Glutamatergic neuron (in vitro differentiated cells): ENCODE results near the gene SHISAL2A. TPM values are rescaled to one million over a fixed set of nuclear protein-coding genes. Genes with fewer than 3 reads are reported as not detected.

Experiments
- DNase-seq: peaks from one replicate; pipeline ENCODE4 v3.0.0; 2022
- H3K27ac Mint-ChIP-seq: one replicate; pipeline ENCODE4 v1.8.0; 2020; ENCODE audit warnings: mild to moderate bottlenecking, mixed read lengths, inconsistent platforms; ENCODE audit not compliant: unreplicated experiment
- H3K27me3 Mint-ChIP-seq: one replicate; pipeline ENCODE4 v1.8.0; 2020; ENCODE audit warnings: mild to moderate bottlenecking, moderate library complexity, mixed read lengths, inconsistent platforms; ENCODE audit not compliant: unreplicated experiment
- H3K36me3 Mint-ChIP-seq: one replicate; pipeline ENCODE4 v1.8.0; 2020; ENCODE audit warnings: mild to moderate bottlenecking, mixed read lengths, inconsistent platforms; ENCODE audit not compliant: unreplicated experiment
- H3K4me1 Mint-ChIP-seq: one replicate; pipeline ENCODE4 v1.8.0; 2020; ENCODE audit warnings: mild to moderate bottlenecking, low read depth, mixed read lengths, inconsistent platforms; ENCODE audit not compliant: unreplicated experiment
- H3K4me3 Mint-ChIP-seq: one replicate; pipeline ENCODE4 v1.8.0; 2020; ENCODE audit warnings: mild to moderate bottlenecking, mixed read lengths, inconsistent platforms; ENCODE audit not compliant: unreplicated experiment
- H3K9me3 Mint-ChIP-seq: one replicate; pipeline ENCODE4 v1.8.0; 2020; ENCODE audit warnings: mild to moderate bottlenecking, moderate library complexity, mixed read lengths, inconsistent platforms; ENCODE audit not compliant: unreplicated experiment
- total RNA-seq: library from RNA; stranded (reverse); fragmentation: NEBNext Ultra II Directional; extraction: Animal tissue kit (Norgen Biotek cat#: 25700); gene quantifications from one replicate; pipeline ENCODE4 v1.2.1, GENCODE V29; 2021; ENCODE audit not compliant: unreplicated experiment
- TF ChIP-seq, protein P1 (sequence below): fragments of 200-600 bp; sonication (generic); IDR thresholded peaks from one replicate; pipeline ENCODE4 v1.5.0; 2021; ENCODE audit not compliant: partially characterized antibody, unreplicated experiment

The SHISAL2A gene
- total RNA-seq, 1 donor from 2014 or later = not detected

DNA sequence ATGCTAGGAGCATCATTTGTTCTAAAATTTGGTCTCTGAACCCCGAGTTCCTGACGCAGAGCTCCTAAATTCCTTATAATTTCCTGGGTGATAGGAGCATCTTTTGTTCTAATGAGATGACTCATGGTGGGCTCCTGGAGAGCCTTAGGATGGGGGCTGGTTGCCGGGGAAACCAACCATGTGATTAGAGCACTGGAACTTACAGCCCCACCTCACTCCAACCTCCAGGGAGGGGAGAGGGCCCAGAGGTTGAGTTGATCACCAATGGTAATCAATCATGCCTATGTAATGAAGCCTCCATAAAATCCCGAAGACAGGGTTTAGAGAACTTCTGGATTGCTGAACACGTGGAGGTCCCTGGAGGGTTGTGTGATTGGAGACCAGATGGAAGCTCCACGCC is 7.7 kb downstream of the SHISAL2A start:
- TF ChIP-seq, protein P1, sequence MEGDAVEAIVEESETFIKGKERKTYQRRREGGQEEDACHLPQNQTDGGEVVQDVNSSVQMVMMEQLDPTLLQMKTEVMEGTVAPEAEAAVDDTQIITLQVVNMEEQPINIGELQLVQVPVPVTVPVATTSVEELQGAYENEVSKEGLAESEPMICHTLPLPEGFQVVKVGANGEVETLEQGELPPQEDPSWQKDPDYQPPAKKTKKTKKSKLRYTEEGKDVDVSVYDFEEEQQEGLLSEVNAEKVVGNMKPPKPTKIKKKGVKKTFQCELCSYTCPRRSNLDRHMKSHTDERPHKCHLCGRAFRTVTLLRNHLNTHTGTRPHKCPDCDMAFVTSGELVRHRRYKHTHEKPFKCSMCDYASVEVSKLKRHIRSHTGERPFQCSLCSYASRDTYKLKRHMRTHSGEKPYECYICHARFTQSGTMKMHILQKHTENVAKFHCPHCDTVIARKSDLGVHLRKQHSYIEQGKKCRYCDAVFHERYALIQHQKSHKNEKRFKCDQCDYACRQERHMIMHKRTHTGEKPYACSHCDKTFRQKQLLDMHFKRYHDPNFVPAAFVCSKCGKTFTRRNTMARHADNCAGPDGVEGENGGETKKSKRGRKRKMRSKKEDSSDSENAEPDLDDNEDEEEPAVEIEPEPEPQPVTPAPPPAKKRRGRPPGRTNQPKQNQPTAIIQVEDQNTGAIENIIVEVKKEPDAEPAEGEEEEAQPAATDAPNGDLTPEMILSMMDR = no peak
- H3K4me1 Mint-ChIP-seq = peaks cover 8% of the 10 kb centered on the region
- H3K4me3 Mint-ChIP-seq = no peak overlapping the region
- DNase-seq = peak; percentile 30
- H3K27me3 Mint-ChIP-seq = peaks cover 2% of the 10 kb centered on the region
- peak overlapping the region; percentile 19 for H3K27ac Mint-ChIP-seq
- H3K9me3 Mint-ChIP-seq = peaks cover 2% of the 10 kb centered on the region
- H3K36me3 Mint-ChIP-seq = peaks cover 4% of the 10 kb centered on the region

DNA sequence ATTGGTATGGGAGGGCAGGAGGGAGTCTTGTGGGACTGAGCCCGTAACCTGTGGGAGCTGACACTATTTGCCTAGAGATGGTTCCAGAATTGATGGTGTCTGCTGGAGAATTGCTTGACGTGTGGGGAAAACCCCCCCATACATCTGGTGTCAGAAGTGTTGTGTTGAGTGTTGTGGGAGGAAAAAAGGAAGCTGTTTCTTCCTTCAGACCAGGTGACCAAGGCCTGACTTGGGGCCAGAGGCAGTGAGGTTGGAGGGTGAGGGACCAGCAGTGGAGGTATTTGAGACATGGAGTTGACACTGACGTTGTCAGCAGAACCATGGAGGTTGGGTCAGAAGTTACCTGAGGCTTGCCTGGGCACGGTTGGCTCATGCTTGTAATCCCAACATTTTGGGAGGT is 8.3 kb downstream of the SHISAL2A start:
- peak overlapping the region; percentile 48 for H3K27ac Mint-ChIP-seq
- no peak for DNase-seq
- no peak overlapping the region for H3K4me3 Mint-ChIP-seq
- H3K4me1 Mint-ChIP-seq = peaks cover 8% of the 10 kb centered on the region
- H3K9me3 Mint-ChIP-seq = peaks cover 2% of the 10 kb centered on the region
- H3K27me3 Mint-ChIP-seq = peaks cover 2% of the 10 kb centered on the region
- peaks cover 4% of the 10 kb centered on the region for H3K36me3 Mint-ChIP-seq
- TF ChIP-seq, protein P1 = no peak

DNA sequence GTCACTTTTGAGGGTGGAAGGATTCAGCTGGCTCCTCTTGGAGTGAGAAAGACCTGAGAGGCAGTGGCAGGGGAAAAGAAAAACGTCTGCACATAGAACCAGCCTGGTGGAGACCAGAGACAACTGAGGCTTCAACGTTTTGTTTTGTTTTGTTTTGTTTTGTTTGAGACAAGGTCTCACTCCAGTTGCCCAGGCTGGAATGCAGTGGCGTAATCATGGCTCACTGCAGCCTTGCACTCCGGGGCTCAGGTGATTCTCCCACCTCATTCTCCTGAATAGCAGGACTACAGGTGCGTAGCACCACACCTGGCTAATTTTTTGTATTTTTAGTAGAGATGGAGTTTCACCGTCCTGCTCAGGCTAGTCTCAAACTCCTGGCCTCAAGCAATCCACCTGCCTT is 12.3 kb downstream of the SHISAL2A start:
- Mint-ChIP-seq H3K36me3 (no peaks in the 10 kb centered on the region), H3K4me3 (no peak overlapping the region), H3K27me3 (no peaks in the 10 kb centered on the region), H3K4me1 (peaks cover 6% of the 10 kb centered on the region), H3K9me3 (peaks cover 2% of the 10 kb centered on the region), H3K27ac (no peak overlapping the region)
- TF ChIP-seq, protein P1 = no peak
- DNase-seq = no peak

DNA sequence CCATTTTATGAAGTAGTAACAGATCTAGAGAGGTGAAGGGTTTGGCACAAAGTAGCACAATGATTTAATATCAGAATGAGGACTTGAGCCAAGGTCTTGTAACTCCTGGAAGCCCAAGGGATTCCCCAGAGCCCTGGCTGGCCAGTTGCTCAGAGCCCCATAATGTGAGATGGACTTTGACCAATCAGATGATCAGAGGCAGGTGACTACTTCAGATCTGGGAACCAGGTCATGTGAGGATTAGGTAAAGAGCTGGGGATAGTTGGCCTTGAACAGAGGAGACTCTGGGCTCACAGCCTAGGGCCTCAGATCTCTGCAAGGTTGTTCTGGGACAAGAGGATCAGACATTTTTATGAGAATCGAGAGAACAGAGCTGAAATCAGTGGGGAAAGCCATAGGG is 18.9 kb downstream of the SHISAL2A start:
- peaks cover 1% of the 10 kb centered on the region for H3K9me3 Mint-ChIP-seq
- no peaks in the 10 kb centered on the region for H3K27me3 Mint-ChIP-seq
- H3K36me3 Mint-ChIP-seq = no peaks in the 10 kb centered on the region
- no peak overlapping the region for H3K4me3 Mint-ChIP-seq
- H3K27ac Mint-ChIP-seq = no peak overlapping the region
- TF ChIP-seq, protein P1 = no peak
- no peaks in the 10 kb centered on the region for H3K4me1 Mint-ChIP-seq
- no peak for DNase-seq

DNA sequence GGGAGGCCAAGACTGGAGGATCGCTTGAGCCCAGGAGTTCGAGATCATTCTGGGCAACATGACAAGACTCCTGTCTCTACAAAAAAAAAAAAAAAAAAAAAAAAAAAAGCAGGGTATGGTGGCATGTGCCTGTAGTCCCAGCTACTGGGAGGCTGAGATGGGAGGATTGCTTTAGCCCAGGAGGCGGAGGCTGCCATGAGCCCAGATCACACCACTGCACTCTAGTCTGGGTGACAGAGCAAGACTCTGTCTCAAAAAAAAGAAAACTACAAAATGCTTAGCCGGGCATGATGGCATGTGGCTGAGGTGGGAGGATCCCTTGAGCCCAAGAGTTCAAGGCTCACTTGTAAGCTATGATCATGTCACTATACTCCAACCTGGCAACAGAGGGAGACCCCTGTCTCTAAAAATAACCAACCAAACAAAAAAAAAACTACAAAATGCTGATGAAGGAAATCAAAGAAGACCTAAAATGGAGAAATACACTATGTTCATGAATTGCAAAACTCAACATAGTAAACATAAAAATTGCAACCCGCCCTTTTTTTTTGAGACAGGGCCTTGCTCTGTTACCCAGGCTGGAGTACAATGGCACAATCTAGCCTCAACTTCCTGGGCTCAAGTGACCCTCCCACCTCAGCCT is 20.4 kb downstream of the SHISAL2A start:
- no peak overlapping the region for H3K4me3 Mint-ChIP-seq
- peaks cover 1% of the 10 kb centered on the region for H3K9me3 Mint-ChIP-seq
- TF ChIP-seq, protein P1 = no peak
- H3K27me3 Mint-ChIP-seq = peaks cover 1% of the 10 kb centered on the region
- H3K27ac Mint-ChIP-seq = no peak overlapping the region
- H3K4me1 Mint-ChIP-seq = no peaks in the 10 kb centered on the region
- H3K36me3 Mint-ChIP-seq = no peaks in the 10 kb centered on the region
- no peak for DNase-seq
